Germinal center (tissue), 1 donor: ENCODE results near the gene SF3B5.
"Not testable (repeated sequence)": the region's sequence is repeated elsewhere in the genome, so short reads cannot be mapped to it uniquely, and the experiment has no call there.

Experiments used
- DNase-seq: peaks from one replicate; pipeline ENCODE4 v3.0.0; 2012; ENCODE audit warnings: mixed read lengths, low spot score

Gene SF3B5

DNA sequence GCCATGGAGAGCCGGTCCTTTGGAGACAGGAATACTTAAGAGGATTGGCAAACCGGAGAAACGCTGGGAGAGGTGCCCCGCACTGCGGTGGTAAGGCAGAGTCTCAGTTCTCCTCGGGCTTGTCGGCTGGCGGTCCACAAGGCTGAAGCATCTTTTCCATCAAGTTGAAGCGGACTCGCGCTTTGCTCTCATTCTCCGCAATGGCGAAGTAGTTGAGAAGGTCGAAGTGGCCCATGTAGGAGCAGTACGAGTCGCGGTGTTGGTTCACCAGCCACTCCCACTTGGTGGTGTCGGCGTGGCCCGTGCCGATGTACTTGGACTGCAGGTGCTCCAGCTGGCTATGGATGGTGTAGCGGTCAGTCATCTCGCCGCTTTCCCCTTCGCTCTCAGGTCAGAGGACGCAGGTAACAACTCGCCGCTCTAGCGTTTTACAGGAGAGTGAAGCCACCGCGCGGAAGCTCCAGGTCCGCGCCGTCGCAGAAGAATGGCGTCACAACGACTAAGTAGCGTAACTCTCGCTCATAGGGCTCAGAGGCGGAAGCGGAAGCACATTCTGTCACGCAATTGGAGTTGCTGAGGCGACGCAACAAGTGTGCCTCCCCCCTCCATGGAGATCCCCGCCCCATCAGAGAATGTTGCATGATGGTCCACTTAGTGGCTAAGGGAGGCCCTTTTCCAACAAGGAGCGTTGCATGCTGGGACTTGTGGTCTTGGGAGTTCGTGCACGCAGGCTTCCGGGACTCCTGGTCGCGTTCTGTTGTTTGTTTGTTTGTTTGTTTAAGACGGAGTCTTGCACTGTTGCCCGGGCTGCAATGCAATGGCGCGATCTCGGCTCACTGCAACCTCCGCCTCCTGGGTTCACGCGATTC, at the start of gene SF3B5:
Gene SF3B5, minus strand, starts transcription at position 440 of the 869 bp plus-strand sequence. Its CDS starts 76 bp downstream, at position 364.
- peak; percentile 93 for DNase-seq

DNA sequence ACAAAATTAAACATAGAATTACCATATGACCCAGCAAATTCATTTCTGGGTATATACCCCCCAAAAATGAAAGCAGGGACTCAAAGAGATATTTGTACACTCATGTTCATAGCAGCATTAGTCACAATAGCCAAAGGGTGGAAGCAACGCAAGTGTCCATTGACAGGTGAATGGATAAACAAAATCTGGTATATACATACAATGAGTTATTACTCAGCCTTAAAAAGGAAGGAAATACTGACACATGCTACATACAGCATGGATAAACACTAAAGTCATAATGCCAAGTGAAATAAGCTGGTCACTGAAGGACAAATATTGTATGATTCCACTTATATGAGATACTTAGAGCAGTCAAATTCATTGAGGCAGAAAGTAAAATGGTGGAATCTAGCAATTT, 49.6 kb upstream of the SF3B5 start:
- no peak for DNase-seq

DNA sequence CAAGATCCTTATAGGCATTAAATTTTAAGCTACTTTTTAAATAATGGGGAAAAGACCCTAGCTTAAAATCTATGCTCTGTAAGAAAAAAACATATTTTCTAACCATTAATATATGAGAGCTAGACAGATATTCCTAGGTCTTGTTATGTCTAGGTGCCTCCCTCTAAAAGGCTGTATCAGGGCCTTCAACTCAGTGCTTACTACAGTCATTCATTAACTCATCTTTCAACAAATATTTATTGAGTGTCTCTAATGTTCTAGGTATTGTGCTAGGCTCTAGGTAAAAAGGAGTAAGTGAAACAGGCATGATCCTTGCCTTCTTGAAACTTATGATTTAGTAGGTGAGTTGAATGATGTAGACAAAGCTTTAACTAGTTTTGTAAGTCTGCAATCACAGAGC, 48.5 kb upstream of the SF3B5 start:
- no peak for DNase-seq

DNA sequence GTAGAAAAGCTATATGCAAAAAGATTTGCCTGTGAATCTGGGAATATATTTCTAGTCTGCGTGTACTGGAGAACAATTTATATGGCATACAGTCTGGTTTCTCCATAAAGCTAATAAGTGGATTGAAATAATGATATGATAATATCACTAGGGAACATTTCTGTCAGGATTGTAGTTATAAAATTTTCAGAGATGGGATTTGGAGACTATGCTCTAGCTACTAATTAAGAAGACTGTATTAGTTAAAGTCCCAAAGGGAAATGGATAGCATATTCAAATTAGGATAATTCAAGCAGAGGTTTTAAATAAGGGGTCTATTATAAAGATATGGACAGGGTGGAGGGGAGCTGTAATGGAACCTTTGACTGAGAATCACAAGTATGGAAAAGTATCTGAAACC, 47.7 kb upstream of the SF3B5 start:
- no peak for DNase-seq

DNA sequence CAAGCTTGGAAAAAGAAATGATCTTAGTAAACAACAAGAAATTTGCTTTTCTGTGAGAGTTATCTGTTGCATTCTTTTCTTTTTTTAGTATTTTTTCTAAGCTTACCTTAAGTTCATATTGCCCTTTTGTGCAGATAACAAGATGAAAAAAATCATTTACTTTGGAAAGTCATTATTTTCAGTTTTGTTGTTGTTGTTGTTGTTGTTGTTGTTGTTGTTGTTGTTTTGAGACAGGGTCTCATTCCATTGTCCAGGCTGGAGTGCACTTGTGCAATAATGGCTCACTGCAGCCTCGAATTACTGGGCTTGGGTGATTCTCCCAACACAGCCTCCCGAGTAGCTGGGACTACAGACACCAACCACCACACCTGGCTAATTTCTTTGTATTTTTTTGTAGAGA, 46.1 kb upstream of the SF3B5 start:
- DNase-seq: no peak

DNA sequence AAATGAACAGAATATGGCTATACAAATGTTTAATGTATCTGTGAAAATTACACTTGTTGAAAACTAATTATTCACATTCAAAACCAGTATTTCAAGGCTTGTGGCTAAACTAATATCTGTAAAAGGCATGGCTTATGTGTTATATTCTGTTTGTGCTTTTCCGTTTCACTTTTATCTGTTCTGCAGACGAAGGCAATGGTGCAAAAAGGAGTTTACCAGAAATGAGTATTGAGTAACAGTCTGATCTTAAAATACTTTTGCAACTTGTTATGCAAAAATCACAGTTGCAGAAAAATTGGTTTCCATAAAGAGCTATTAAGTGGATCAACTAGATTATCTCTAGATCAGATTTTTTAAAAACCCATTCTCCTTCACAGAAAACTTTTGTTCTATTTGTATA, 45.5 kb upstream of the SF3B5 start:
- DNase-seq: no peak

DNA sequence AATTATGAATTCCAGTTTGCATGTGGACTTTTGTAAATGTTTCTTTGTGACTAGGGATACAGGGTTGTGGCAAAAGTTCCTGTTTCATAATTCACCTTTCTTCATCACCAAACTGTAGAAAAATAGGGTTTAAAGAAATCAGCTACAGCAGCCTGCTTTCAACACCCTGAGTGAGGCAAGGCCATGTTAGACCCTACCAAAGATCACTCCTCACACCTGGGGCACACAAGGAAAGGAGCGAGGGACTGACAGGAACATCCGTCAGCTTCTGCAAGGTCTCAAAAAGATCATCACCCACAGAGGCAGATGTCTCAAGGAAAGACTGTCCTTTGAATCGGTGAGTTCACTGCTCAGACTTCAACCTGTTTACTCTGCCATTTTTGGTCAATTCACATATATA, 44.4 kb upstream of the SF3B5 start:
- DNase-seq: no peak

DNA sequence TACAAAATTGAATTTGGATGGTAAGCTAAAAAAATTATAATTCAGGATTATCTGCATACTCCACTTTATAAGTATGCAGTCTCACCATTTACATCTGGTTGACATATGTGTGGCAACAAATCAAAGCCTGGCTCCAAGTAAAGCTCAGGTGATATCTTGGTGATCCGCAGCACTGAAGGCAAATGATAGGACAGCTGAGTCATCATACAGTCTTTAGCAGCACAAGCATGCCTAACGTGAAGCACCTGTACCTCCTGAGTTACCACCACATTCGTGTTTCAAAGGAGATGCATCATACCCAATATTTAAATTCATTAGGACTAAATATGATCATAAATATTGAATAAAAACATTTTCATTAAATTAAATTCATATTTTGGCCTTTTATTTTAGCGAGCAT, 43.2 kb upstream of the SF3B5 start:
- DNase-seq: no peak

DNA sequence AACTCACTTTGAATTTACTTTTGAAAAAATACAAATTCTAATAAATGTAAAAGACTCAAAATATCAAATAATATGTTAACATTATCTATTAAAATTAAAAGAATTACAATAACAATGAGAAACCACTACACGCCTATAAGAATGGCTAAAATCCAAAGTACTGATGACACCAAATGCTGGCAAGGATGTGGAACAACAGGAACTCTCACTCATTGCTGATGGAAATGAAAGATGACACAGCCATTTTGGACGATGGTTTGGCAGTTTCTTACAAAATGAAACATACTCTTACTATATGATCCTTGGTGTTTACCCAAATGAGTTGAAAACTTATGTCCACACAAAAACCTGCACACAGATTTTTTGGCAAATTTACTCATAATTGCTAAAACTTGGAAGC, 39.4 kb upstream of the SF3B5 start:
- DNase-seq: no peak

DNA sequence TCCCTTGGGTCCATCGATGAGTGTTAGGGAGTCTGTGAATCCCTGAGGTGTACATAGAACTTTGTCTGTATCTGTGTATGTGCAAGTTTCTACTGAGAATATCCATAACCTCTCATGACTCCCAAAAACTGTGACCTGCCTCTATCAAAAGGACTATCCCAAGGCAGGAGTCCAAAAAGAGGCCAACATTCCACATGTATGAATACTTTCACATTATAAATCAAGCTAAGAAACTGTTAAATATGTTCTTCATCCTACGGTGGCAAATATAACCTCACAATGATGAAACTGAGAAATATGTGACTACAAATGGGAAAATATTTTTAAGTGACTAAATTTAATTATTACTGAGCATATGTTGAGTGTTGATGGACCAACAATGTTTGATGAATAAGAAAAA, 38.8 kb upstream of the SF3B5 start:
- no peak for DNase-seq

DNA sequence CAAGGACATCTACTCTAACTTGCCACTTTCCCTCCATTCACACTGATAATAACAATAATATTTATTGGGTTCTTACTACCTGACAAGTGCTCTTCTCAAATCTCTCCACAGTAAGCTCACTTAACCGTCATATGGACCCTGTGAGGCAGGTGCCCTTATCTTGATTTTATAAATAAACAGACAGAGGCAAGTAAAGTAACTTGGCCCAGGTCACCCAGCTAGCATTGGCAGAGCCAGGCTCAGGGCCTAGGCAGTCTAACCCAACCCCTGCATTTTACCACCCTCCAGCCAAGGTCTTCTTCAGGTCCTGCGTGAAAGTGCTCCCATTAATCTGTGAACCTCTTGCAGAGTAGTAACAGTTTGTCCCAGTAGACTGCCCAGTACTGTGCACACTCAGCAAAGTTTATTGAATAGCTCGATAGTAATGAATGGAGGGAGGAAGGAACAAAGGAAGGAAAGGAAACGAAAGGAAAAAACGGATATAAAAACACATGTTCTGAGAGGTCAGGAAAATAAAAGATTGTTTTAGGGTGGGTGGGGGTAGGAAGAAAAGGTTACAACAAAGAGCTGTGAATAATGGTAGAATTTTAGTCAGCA, 38.0 kb upstream of the SF3B5 start:
- DNase-seq: no peak

DNA sequence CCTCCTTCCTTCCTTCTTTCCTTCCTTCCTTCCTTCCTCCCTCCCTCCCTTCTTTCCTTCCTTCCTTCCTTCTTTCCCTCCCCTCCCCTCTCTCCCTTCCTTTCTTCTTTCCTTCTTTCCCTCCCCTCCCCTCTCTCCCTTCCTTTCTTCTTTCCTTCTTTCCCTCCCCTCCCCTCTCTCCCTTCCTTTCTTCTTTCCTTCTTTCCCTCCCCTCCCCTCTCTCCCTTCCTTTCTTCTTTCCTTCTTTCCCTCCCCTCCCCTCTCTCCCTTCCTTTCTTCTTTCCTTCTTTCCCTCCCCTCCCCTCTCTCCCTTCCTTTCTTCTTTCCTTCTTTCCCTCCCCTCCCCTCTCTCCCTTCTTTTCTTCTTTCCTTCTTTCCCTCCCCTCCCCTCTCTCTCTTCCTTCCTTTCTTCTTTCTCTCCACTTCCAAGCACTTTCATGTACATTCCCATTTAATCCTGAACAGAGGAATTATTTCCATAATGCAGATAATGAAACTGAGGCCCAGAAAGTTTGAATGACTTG, 36.9 kb upstream of the SF3B5 start:
- DNase-seq: not testable (repeated sequence)

DNA sequence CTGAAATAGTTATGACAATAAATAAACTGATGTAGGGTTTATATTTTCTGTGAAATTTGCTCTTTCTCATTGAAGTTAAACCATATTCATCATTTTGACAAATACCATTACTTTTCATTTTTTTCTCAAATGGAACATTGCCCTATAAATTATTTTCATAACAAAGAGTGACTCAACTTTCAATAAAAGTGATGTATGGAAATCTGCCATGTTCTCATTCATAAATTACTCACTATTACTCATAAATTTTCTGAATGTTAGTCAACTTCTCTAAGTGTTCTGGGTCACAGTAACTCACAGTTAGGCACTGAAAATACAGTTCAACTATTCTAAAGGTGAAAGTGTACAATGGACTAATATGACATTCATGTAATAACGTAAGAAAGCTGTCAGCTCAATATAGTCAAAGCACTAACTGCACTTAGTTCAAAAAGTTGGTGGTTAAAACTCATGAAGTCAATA, 35.9 kb upstream of the SF3B5 start:
- no peak for DNase-seq

DNA sequence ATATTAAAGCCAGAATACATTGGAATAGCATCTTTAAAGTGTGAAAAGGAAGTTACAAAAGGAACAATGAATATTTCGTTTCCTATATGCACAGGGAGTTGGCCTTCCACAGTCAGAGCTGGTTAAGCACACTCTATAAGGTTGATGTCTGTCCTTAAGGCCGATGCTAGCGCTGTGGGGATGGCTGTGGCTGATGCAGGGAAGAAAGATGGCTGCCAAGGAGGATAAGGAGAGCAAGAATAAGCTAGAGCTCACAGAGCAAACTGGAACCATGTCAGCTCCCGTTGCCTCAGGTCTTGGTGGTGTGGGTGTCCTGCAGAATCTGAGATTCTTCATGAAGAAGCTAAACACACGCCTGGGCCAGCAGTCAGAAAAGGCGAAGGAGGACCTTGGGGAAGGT, 34.1 kb upstream of the SF3B5 start:
- DNase-seq: no peak

DNA sequence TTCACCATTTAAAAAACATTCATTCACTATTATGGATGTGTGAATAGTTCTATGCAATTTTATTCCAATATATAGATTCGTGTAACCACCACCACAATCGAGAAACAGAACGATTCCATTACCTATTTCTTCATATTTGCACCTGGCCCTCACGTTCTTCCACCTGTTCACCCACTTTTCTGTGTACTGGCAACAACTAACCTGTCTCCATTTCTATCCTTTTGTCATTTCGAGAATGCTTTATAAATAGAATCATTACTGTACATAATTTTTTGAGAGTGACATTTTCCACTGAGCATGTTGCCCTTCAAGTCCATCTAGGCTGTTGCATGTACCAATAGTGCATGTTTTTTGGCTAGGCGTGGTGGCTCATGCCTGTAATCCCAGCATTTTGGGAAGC, 31.7 kb upstream of the SF3B5 start:
- no peak for DNase-seq

DNA sequence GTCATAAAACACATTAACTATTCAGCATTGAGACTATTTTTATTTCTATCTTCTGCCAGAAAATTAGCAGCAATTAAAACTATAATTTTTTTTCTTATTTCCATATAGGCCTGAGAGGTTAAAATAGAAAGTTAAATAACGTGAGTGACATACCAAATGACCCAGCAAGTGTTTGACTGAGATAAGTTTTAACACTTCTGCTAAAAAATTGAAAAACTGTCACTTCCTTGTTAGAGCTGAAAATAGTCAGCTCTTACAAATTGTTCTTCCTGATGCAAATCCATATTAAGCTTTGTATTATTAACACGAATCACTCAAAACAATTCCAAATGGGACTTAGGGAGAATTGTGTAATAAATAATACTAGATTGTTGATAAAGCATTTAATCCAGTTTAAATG, 28.5 kb upstream of the SF3B5 start:
- DNase-seq: no peak

DNA sequence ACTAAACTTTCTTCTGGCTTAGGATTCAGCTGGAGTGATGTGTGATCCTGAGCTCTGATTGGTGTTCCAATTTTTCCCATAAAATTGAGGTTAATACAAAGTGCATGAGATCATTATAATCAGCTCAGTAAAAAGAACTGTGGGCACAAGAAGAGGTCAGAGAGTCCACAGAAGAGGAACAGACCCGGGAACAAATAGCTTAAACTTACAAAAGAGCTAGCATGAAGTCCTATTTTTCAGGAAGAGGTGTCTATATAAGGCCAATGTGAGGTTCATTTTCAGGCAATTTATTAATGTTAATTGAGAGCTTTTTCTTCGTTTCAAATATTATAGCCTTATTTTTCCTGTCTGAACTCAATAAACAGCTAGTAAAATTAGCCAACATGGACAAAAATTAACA, 28.0 kb upstream of the SF3B5 start:
- no peak for DNase-seq

DNA sequence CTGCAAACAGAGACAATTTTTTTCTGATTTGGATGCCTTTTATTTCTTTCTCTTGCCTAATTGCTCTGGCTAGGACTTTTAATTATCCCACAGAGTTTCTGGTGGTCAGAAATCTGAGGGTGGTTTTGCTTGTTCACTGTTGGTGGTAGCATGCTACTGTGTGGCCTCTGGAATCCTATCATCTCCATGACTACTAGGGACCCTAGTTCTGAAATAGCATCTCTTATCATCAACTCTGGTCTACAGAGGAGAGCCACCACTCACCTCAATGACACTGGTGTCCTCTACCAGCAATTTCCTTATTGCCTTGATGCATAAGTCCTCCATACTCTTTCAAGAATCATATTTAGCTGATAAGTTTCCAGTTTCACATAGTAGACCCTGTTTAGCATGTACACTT, 27.5 kb upstream of the SF3B5 start:
- no peak for DNase-seq

DNA sequence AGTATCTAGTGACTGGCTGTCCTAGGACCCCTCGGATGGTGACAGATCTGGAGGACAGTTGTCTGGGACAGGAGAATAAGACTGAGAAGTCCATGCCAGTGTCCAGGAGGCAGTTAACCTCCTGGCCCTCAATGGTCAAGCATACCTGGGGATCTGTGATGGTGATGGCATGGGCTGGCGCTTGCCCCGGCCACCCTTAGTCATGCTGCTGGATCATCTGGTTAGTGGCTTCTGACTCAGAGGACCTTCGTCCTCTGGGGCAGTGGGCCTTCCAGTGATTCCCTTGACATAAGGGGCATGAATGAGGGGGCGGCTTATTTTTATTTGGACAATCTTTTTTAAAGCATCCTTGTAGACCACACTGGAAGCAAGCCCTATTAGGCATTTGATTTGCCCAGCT, 24.0 kb upstream of the SF3B5 start:
- DNase-seq: no peak

DNA sequence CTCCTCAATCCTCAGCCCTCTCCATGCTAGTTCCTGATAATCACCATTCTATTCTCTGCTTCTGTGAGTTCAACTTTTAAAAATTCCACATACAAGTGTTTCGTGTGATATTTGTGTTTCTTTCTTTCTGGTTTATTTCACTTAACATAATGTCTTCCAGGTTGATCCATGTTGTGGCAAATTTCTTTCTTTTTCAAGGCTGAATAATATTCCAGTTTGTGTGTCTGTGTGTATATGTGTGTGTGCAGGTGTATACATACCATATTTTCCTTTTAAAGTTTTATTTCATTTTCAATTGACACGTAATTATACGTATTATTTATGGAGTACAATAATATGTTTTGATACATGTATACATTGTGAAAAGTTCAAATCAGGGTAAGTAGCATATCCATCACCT, 19.8 kb upstream of the SF3B5 start:
- DNase-seq: no peak

DNA sequence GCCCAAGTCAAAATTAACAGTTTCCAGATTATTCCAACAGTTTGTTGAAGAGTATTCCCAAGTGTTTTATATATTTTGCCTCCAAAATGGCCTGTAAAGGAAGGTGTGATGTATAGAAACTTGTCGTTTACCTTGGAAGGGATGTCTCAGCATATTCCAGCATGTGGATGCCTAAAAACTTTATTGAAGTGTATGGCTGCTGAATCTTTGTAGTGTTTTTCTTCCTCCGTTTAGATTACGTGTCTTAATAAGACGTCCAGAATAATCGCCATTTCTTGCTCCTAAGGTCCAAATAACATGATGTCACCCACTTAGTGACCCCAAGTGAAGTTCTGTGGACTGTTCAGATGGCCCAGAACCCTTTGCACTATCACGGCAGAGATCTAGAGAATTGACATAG, 18.0 kb upstream of the SF3B5 start:
- no peak for DNase-seq

DNA sequence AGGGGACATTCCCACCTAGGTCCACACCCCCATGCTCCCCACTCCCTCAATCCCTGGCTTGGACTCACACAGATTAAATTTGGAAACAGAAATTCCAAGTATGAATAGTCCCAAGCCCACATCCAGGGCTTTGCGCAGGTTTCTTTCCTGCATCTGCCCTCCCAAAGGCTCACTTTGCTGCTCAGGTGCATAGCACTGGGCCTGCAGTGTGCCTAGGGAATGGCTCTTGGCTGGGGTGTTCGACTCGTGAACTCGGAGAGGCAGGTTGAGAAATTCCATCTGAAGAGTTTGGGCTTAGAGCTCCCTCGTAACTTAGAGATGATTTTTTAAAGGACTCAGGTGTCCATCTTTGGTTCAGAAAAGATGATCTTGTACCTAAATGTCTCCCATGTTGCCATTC, 14.8 kb upstream of the SF3B5 start:
- DNase-seq: no peak

DNA sequence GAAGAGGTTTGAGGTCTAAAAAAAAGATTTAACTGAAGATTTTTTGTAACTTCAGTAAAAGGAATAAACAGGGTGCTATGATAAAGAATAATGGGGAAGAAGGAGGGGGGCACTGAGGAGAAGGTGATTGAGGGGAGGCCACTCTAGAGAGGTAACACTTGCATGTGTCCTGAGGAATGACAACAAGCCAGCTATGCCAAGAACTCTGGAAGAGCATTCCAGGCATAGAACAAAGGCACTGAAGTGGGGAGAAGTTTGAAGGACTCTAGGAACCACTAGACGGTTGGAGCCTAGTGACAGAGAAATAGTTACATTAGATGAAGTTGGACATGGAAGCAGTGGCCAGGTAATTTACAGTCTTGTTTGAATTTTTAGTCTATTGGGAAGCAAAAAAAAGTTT, 10.8 kb upstream of the SF3B5 start:
- DNase-seq: no peak
